Endometrium (tissue), 2 donors: ENCODE results near the gene PWWP2A.
"Not testable (repeated sequence)": the region's sequence is repeated elsewhere in the genome, so short reads cannot be mapped to it uniquely, and the experiment has no call there.

Experiments
- FAIRE-seq: peaks from 2 replicates; lab custom pipeline; 2012; peaks lifted over from hg19 to GRCh38; lab: Jason Lieb, UNC
- donor health status: control.
- donor health status: control.

The PWWP2A gene

GRCh38 chr5:160071916-160072315 lies 47.3 kb downstream of the PWWP2A start:
- no peak for FAIRE-seq

GRCh38 chr5:160071516-160071915 lies 47.7 kb downstream of the PWWP2A start:
- no peak for FAIRE-seq

GRCh38 chr5:160069120-160069519 lies 50.1 kb downstream of the PWWP2A start:
- not testable (repeated sequence) for FAIRE-seq

GRCh38 chr5:160064995-160065614 lies 54.1 kb downstream of the PWWP2A start:
- no peak for FAIRE-seq

GRCh38 chr5:160064417-160064810 lies 54.8 kb downstream of the PWWP2A start:
- no peak for FAIRE-seq

- FAIRE-seq: no peak
These were observed 57.5 kb downstream of the PWWP2A start for GRCh38 chr5:160061770-160062169.

- no peak for FAIRE-seq
These were observed 59.2 kb downstream of the PWWP2A start for GRCh38 chr5:160060001-160060400.

- no peak for FAIRE-seq
These were observed 62.0 kb downstream of the PWWP2A start for GRCh38 chr5:160057256-160057655.

- no peak for FAIRE-seq
These were observed 64.4 kb downstream of the PWWP2A start for GRCh38 chr5:160054831-160055230.

- FAIRE-seq: no peak
These were observed 65.2 kb downstream of the PWWP2A start for GRCh38 chr5:160054047-160054446.

- no peak for FAIRE-seq
These were observed 70.2 kb downstream of the PWWP2A start for GRCh38 chr5:160049099-160049498.

GRCh38 chr5:160048131-160048530 lies 71.1 kb downstream of the PWWP2A start:
- FAIRE-seq: no peak

GRCh38 chr5:160047423-160047822 lies 71.8 kb downstream of the PWWP2A start:
- no peak for FAIRE-seq

- FAIRE-seq: no peak
These were observed 74.3 kb downstream of the PWWP2A start for GRCh38 chr5:160044967-160045366.

- no peak for FAIRE-seq
These were observed 74.9 kb downstream of the PWWP2A start for GRCh38 chr5:160044391-160044804.

GRCh38 chr5:160042671-160043070 lies 76.6 kb downstream of the PWWP2A start:
- FAIRE-seq: no peak
